Liver (tissue), 9 donors: Measurements from ENCODE around the gene ANKRD44. TPM values are rescaled to one million over a fixed set of nuclear protein-coding genes. Genes with fewer than 3 reads are reported as not detected.

Experiments
- DNase-seq: peaks from one replicate; pipeline ENCODE4 v3.0.0-alpha.2; 2017; ENCODE audit warnings: low spot score
- H3K27ac ChIP-seq, 2 donors: one replicate each; pipeline ENCODE4 v1.7.0; 2013; ENCODE audit warnings: inconsistent platforms in 2 of 2, low read length in 2 of 2, control low read depth in 1 of 2, low read depth in 1 of 2, mild to moderate bottlenecking in 1 of 2
- H3K27me3 ChIP-seq, 4 donors: one replicate each; pipeline versions ENCODE4 v1.6.1 to v1.7.0; 2013; ENCODE audit warnings: low read length in 3 of 4, inconsistent platforms in 1 of 4, mild to moderate bottlenecking in 1 of 4, moderate library complexity in 1 of 4; ENCODE audit not compliant: control insufficient read depth in 4 of 4, insufficient read depth in 4 of 4
- H3K36me3 ChIP-seq, 4 donors: one replicate each; pipeline versions ENCODE4 v1.6.1 to v1.7.0; 2013; ENCODE audit warnings: low read length in 3 of 4, mild to moderate bottlenecking in 3 of 4, low read depth in 1 of 4, moderate library complexity in 1 of 4; ENCODE audit not compliant: control insufficient read depth in 4 of 4, insufficient read depth in 3 of 4
- H3K4me1 ChIP-seq, 4 donors: one replicate each; pipeline versions ENCODE4 v1.6.1 to v1.7.0; 2013; ENCODE audit warnings: low read length in 3 of 4, mild to moderate bottlenecking in 3 of 4, moderate library complexity in 1 of 4; ENCODE audit not compliant: control insufficient read depth in 4 of 4, insufficient read depth in 4 of 4
- H3K4me3 ChIP-seq, 3 donors: one replicate each; pipeline versions ENCODE4 v1.6.1 to v1.7.0; 2013; ENCODE audit warnings: low read length in 3 of 3, control low read depth in 1 of 3, low read depth in 1 of 3, mild to moderate bottlenecking in 1 of 3
- H3K9ac ChIP-seq, 2 donors: one replicate each; pipeline ENCODE4 v1.7.0; 2013; ENCODE audit warnings: low read length in 2 of 2, mild to moderate bottlenecking in 2 of 2, moderate library complexity in 2 of 2, control low read depth in 1 of 2, low read depth in 1 of 2
- H3K9me3 ChIP-seq, 4 donors: one replicate each; pipeline versions ENCODE4 v1.6.1 to v1.7.0; 2013; ENCODE audit warnings: low read length in 3 of 4; ENCODE audit not compliant: control insufficient read depth in 4 of 4
- EGR1 ChIP-seq, 2 donors: IDR thresholded peaks; 2 replicates each; pipeline ENCODE4 v1.6.1; 2016 to 2018; ENCODE audit warnings: antibody characterized with exemption in 2 of 2, low read depth in 2 of 2
- FOXA1 ChIP-seq: IDR thresholded peaks from 2 replicates; pipeline ENCODE4 v1.6.1; 2016; ENCODE audit warnings: antibody characterized with exemption
- FOXA2 ChIP-seq: IDR thresholded peaks from 2 replicates; pipeline ENCODE4 v1.6.1; 2016; ENCODE audit warnings: antibody characterized with exemption
- GABPA ChIP-seq, 2 donors: IDR thresholded peaks in 1 of 2; conservative IDR thresholded peaks in 1 of 2; 2 replicates each; pipeline ENCODE4 v1.6.1; 2016; ENCODE audit warnings: antibody characterized with exemption in 2 of 2, mild to moderate bottlenecking in 1 of 2, moderate library complexity in 1 of 2
- HNF4A ChIP-seq, 2 donors: conservative IDR thresholded peaks; 2 replicates each; pipeline ENCODE4 v1.6.1; 2016; ENCODE audit warnings: antibody characterized with exemption in 2 of 2, mild to moderate bottlenecking in 2 of 2
- HNF4G ChIP-seq: IDR thresholded peaks from 2 replicates; pipeline ENCODE4 v1.6.1; 2016; ENCODE audit warnings: antibody characterized with exemption
- JUND ChIP-seq, 2 donors: IDR thresholded peaks; 2 replicates each; pipeline ENCODE4 v1.6.1; 2016; ENCODE audit warnings: antibody characterized with exemption in 2 of 2
- MAX ChIP-seq: IDR thresholded peaks from 2 replicates; pipeline ENCODE4 v1.6.1; 2016; ENCODE audit warnings: antibody characterized with exemption
- NR2F2 ChIP-seq: IDR thresholded peaks from 2 replicates; pipeline ENCODE4 v1.6.1; 2016; ENCODE audit warnings: antibody characterized with exemption
- RAD21 ChIP-seq, 2 donors: IDR thresholded peaks; 2 replicates each; pipeline ENCODE4 v1.6.1; 2016; ENCODE audit warnings: antibody characterized with exemption in 2 of 2, mild to moderate bottlenecking in 2 of 2
- SP1 ChIP-seq: IDR thresholded peaks from 2 replicates; pipeline ENCODE4 v1.6.1; 2018; ENCODE audit warnings: antibody characterized with exemption, mild to moderate bottlenecking
- TAF1 ChIP-seq: conservative IDR thresholded peaks from 2 replicates; pipeline ENCODE4 v1.6.1; 2016; ENCODE audit warnings: antibody characterized with exemption, mild to moderate bottlenecking
- YY1 ChIP-seq: IDR thresholded peaks from 2 replicates; pipeline ENCODE4 v1.6.1; 2016; ENCODE audit warnings: antibody characterized with exemption, mild to moderate bottlenecking
- ZBTB33 ChIP-seq: IDR thresholded peaks from 2 replicates; pipeline ENCODE4 v1.6.1; 2016; ENCODE audit warnings: antibody characterized with exemption
- WGBS: extraction: QIAGEN DNeasy Blood & Tissue Kit; methylation state at CpG from one replicate; pipeline ENCODE4 v1.1.7; 2013; 5-methylcytosine and 5-hydroxymethylcytosine counted together
- polyA plus RNA-seq, 2 donors: library from polyadenylated mRNA; stranded (reverse) in 1 of 2; unstranded in 1 of 2; fragments of 200-250 nt in 1 of 2; fragments of >200 nt in 1 of 2; fragmentation: Nextera tagmentation in 1 of 2; extraction: Ambion mirVana in 1 of 2; gene quantifications; one replicate each; pipeline versions ENCODE4 v1.2.1 to v1.2.3, GENCODE V29; 2013 to 2015
- total RNA-seq, 2 donors: library from RNA; depleted of rRNA; stranded (reverse); fragments of >200 nt; gene quantifications; one replicate each; pipeline ENCODE4 v1.2.3, GENCODE V29; 2014
- donor health status: healthy.
- donor health status: healthy.
- donor health status: healthy.
- donor health status: healthy.
- donor health status: healthy.

Gene ANKRD44
- total and polyA plus RNA-seq, 4 donors, result 3.8 to 18.2 (median 6.8) TPM

GRCh38 chr2:197339496-197340220, 29.1 kb upstream of the ANKRD44 start:
- no peaks in the 10 kb centered on the region for H3K4me1 ChIP-seq
- H3K9me3 ChIP-seq, result no peaks in the 10 kb centered on the region
- H3K9ac ChIP-seq, result no peak overlapping the region
- 82% methylated on average over 7 of the region's 7 CpGs for WGBS
- no peaks in the 10 kb centered on the region for H3K27me3 ChIP-seq
- no peak for TF ChIP-seq HNF4A (conservative IDR thresholded peaks at IDR 0.05)
- no peak for TF ChIP-seq YY1
- TF ChIP-seq GABPA (IDR thresholded peaks at IDR 0.05 in 1 of 2, conservative IDR thresholded peaks at IDR 0.05 in 1 of 2), result no peak
- no peaks in the 10 kb centered on the region for H3K36me3 ChIP-seq
- H3K4me3 ChIP-seq, result no peak overlapping the region
- H3K27ac ChIP-seq, result no peak overlapping the region
- no peak for DNase-seq

- H3K4me1 ChIP-seq, result no peaks in the 10 kb centered on the region
Measured at GRCh38 chr2:197339016-197339415, 28.4 kb upstream of the ANKRD44 start.

GRCh38 chr2:197332641-197333040, 22.1 kb upstream of the ANKRD44 start:
- WGBS, result 91% methylated on average over 2 of the region's 2 CpGs
- Histone ChIP-seq H3K4me3 (no peak overlapping the region), H3K9me3 (no peaks in the 10 kb centered on the region), H3K36me3 (no peaks in the 10 kb centered on the region), H3K27ac (no peak overlapping the region), H3K9ac (no peak overlapping the region), H3K27me3 (no peaks in the 10 kb centered on the region), H3K4me1 (no peaks in the 10 kb centered on the region)
- TF ChIP-seq RAD21 (IDR thresholded peaks at IDR 0.05) (no peak), FOXA2 (no peak), EGR1 (IDR thresholded peaks at IDR 0.05; ENCODE audit: low read depth in 2 of 2) (no peak), SP1 (no peak), MAX (no peak), YY1 (no peak), NR2F2 (no peak), HNF4G (no peak), TAF1 (no peak), ZBTB33 (no peak), JUND (IDR thresholded peaks at IDR 0.05) (no peak)
- DNase-seq, result no peak

More at GRCh38 chr2:197339016-197339415, 28.4 kb upstream of the ANKRD44 start:
- no peak for TF ChIP-seq ZBTB33
- TF ChIP-seq JUND (IDR thresholded peaks at IDR 0.05), result no peak
- no peak for TF ChIP-seq NR2F2
- TF ChIP-seq HNF4G, result no peak
- no peak for TF ChIP-seq FOXA1
- TF ChIP-seq RAD21 (IDR thresholded peaks at IDR 0.05), result no peak
- no peak for TF ChIP-seq FOXA2
- TF ChIP-seq GABPA (IDR thresholded peaks at IDR 0.05 in 1 of 2, conservative IDR thresholded peaks at IDR 0.05 in 1 of 2), result no peak
- no peak for TF ChIP-seq YY1
- no peak for TF ChIP-seq TAF1
- no peak for TF ChIP-seq EGR1 (IDR thresholded peaks at IDR 0.05; ENCODE audit: low read depth in 2 of 2)
- no peaks in the 10 kb centered on the region for H3K36me3 ChIP-seq
- H3K4me3 ChIP-seq, result no peak overlapping the region
- no peaks in the 10 kb centered on the region for H3K9me3 ChIP-seq
- 89% methylated on average over 8 of the region's 8 CpGs for WGBS
- no peak for DNase-seq
- no peak overlapping the region for H3K27ac ChIP-seq
- H3K27me3 ChIP-seq, result no peaks in the 10 kb centered on the region
- H3K9ac ChIP-seq, result no peak overlapping the region
